Measurements from ENCODE around the gene SLC26A2. TPM values are rescaled to one million over a fixed set of nuclear protein-coding genes. Genes with fewer than 3 reads are reported as not detected.
A peak's percentile ranks its signal among the peaks of the same experiment; 100 is the strongest.

Gene SLC26A2
- total RNA-seq, 1 experiment from 2014 or later, result 10.8 TPM

- CTCF ChIA-PET, result interaction anchor here (0.7 to 1.0 kb wide), 3 partner anchors 19 to 27 kb away, joined by 3 to 5 read pairs (median 3); partner anchors contain the start of gene SLC26A2
- POLR2A ChIA-PET (ENCODE audit: unreplicated experiment), result no interaction called here
- Histone ChIP-seq H2AFZ (ENCODE audit: low read length) (no peak overlapping the region), H3K9me2 (replicated peaks; ENCODE audit: low read length) (no peaks in the 10 kb centered on the region), H3K27me3 (ENCODE audit: low read length) (no peaks in the 10 kb centered on the region), H3K4me1 (ENCODE audit: insufficient read depth, low read length) (peaks cover 58% of the 10 kb centered on the region), H3K9ac (ENCODE audit: low read length) (peak overlapping the region; percentile 72), H3K79me2 (ENCODE audit: low read length) (no peaks in the 10 kb centered on the region), H3K4me3 (ENCODE audit: low read length) (peak overlapping the region; percentile 40; the same call in 1 of the 2 replicates), H3K27ac (ENCODE audit: low read length) (peak overlapping the region; percentile 91), H3K4me2 (ENCODE audit: low read length) (peak overlapping the region; percentile 84), H3K9me3 (ENCODE audit: low read length) (no peaks in the 10 kb centered on the region), H4K20me1 (ENCODE audit: low read length) (no peaks in the 10 kb centered on the region), H3F3A (ENCODE audit: low read length, unreplicated experiment) (peaks cover 19% of the 10 kb centered on the region), H3K36me3 (ENCODE audit: low read depth, low read length) (no peaks in the 10 kb centered on the region)
- BruUV-seq (replicated peaks), result no TSS peak
- DNase-seq (peak; percentile 96), ATAC-seq (peak; percentile 27)
- intact Hi-C loops (cut with micrococcal nuclease), result loop anchor here (2.0 kb wide), 2 partner anchors 41 to 79 kb away; no protein-coding TSS in a partner anchor
- TF ChIP-seq CTCF (conservative IDR thresholded peaks at IDR 0.05; ENCODE audit: low read depth, low read length), result no peak
- no peak for TF ChIP-seq EZH2phosphoT487 (IDR thresholded peaks at IDR 0.05; ENCODE audit: borderline replicate concordance, low read length)
- no peak for TF ChIP-seq EZH2 (IDR thresholded peaks at IDR 0.05; ENCODE audit: low read length, unreplicated experiment)
Measured at GRCh38 chr5:149937610-149938009, 22.9 kb upstream of the SLC26A2 start.

GRCh38 chr5:149938279-149938678 lies 22.3 kb upstream of the SLC26A2 start:
- peak overlapping the region; percentile 91 for H3K27ac ChIP-seq (ENCODE audit: low read length)

More at GRCh38 chr5:149938279-149938678, 22.3 kb upstream of the SLC26A2 start:
- DNase-seq (peak; percentile 100), ATAC-seq (peak; percentile 64)
- H4K20me1 ChIP-seq (ENCODE audit: low read length), result no peaks in the 10 kb centered on the region
- no peak for TF ChIP-seq EZH2 (IDR thresholded peaks at IDR 0.05; ENCODE audit: low read length, unreplicated experiment)
- TF ChIP-seq CTCF (conservative IDR thresholded peaks at IDR 0.05; ENCODE audit: low read depth, low read length), result no peak
- no peak for TF ChIP-seq EZH2phosphoT487 (IDR thresholded peaks at IDR 0.05; ENCODE audit: borderline replicate concordance, low read length)
- H3K36me3 ChIP-seq (ENCODE audit: low read depth, low read length), result no peaks in the 10 kb centered on the region
- peak overlapping the region; percentile 84 for H3K4me2 ChIP-seq (ENCODE audit: low read length)
- no peaks in the 10 kb centered on the region for H3K9me2 ChIP-seq (replicated peaks; ENCODE audit: low read length)
- BruUV-seq (replicated peaks), result no TSS peak
- H3K27me3 ChIP-seq (ENCODE audit: low read length), result no peaks in the 10 kb centered on the region
- H3K9ac ChIP-seq (ENCODE audit: low read length), result peak overlapping the region; percentile 72
- peaks cover 19% of the 10 kb centered on the region for H3F3A ChIP-seq (ENCODE audit: low read length, unreplicated experiment)
- H2AFZ ChIP-seq (ENCODE audit: low read length), result no peak overlapping the region
- ChIA-PET CTCF (no interaction called here), POLR2A (ENCODE audit: unreplicated experiment) (no interaction called here)
- no peaks in the 10 kb centered on the region for H3K79me2 ChIP-seq (ENCODE audit: low read length)
- no peaks in the 10 kb centered on the region for H3K9me3 ChIP-seq (ENCODE audit: low read length)
- H3K4me1 ChIP-seq (ENCODE audit: insufficient read depth, low read length), result peaks cover 58% of the 10 kb centered on the region
- H3K4me3 ChIP-seq (ENCODE audit: low read length), result peak overlapping the region; percentile 40
- intact Hi-C loops (cut with micrococcal nuclease), result loop anchor here (2.0 kb wide), 2 partner anchors 41 to 79 kb away; no protein-coding TSS in a partner anchor

Data from PC-3 (cell line).